ENCODE data around the gene COL15A1.
A peak's percentile ranks its signal among the peaks of the same experiment; 100 is the strongest.

Gene COL15A1

DNA sequence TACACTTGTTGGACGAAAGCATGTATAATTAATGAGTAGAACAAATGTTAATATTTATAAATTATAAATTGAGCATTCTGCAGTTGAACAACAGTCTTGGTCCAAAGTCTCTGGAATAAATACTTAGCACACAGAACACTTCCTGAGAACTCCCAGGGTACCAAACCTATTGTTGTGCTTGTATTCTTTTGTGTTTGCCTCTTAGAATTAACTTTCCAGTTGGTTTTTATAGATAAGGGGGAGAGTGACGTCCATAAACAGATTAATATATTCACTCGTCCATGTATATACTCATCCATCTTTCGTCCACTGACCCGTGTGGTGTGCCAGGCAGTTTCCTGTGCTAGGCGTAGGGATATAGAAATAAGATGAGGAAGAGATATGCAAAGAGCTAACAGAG lies 98.9 kb downstream of the COL15A1 start:
- H3K4me3 ChIP-seq (ENCODE audit: low read length) = no peak overlapping the region
- no peak for DNase-seq (ENCODE audit: low read depth, low spot score)

DNA sequence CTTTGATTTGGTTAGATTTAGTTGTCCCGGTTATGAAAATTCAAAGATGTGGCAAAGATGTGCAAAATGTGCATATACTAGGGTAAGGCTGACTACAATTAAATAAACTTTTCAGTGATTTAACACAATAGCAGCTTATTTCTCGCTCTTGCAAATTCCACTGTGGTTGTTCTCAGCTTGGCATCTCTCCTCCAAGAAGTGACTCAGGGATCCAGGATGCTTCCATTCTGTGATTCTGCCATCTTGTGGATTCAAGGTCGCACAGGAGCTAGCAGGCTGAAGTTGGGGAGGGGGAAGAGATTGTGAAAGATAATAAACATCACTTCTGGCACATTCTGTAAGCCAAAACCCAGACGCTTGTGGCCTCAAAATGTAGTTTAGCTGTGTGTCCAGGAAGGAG lies 101.1 kb downstream of the COL15A1 start:
- no peak for DNase-seq (ENCODE audit: low read depth, low spot score)
- no peak overlapping the region for H3K4me3 ChIP-seq (ENCODE audit: low read length)

DNA sequence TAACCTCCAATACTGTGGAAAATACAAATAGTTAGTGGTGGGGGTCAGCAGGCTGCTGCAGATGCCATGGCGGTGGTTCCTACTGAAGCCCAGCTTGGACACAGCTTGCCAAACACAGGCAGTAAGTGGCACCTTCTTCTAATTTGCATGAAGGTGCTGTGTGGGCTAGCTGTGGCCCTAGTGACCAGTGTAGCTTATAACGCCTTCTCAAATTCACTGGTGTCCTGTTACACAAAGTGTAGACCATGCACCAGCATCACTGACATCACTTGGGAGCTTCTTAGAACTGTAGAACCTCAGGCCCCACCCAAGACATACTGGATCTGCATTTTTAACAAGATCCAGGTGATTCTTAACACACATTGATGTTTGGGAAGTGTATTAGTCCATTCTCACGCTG lies 102.4 kb downstream of the COL15A1 start:
- no peak overlapping the region for H3K4me3 ChIP-seq (ENCODE audit: low read length)

DNA sequence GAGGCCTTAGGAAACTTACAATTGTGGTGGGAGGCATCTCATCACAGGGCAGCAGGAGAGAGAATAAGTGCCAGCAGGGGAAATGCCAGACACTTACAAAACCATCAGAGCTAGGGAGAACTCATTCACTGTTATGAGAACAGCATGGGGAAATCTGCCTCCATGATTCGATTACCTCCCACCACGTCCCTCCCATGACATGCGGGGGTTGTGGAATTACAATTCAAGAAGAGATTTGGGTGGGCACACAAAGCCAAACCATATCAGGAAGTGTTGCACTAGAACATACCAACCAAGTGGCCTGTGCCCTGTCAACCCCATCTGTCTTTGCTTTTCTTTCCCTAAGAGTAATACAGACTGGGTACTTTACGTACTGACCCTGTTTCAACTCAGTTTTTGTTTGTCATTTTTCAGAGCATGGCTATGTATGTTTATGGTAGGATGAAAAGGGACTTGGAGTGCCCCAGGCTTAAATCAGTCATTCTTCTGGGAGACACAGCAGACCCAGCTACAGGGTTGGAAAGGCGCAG lies 102.9 kb downstream of the COL15A1 start:
- no peak overlapping the region for H3K4me3 ChIP-seq (ENCODE audit: low read length)
- no peak for DNase-seq (ENCODE audit: low read depth, low spot score)

More for the DNA sequence above, 102.4 kb downstream of the COL15A1 start:
- no peak for DNase-seq (ENCODE audit: low read depth, low spot score)

DNA sequence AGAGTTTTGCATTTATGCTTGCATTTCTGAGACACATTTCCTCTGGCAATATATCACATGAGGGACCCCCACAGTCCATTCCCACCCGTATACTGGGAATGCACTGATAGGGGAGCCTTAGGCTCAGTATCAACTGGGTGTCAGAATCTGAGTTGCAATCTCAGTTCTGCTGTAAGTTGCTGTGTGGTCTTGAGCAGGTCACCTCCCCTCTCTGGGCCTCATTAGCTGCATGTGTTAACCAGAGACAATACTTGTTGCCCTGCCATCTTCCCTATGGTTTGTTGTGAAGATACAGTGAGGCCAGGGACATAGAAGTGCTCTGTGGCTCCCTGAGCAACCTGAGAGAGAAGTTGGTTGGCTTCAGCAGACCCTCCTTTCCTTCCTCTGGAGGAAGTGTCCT lies 105.5 kb downstream of the COL15A1 start:
- no peak overlapping the region for H3K4me3 ChIP-seq (ENCODE audit: low read length)
- DNase-seq (ENCODE audit: low read depth, low spot score) = no peak

DNA sequence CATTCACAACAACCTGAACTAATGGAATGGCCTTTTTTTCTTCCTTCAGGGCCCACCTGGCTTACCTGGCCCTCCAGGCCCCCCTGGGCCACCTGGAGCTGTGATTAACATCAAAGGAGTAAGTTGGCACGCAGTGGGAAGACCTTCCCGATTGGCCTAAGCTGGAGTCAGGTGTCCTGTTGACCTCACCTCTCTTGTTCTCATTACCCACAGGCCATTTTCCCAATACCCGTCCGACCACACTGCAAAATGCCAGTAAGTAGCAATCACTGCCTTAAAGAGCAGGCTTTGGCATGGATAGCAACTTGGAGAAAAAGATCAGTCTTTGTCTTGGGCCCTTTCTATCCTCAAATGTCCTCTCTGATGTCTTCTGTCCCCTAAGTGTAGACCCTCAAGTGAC lies 105.9 kb downstream of the COL15A1 start:
- H3K4me3 ChIP-seq (ENCODE audit: low read length) = no peak overlapping the region
- no peak for DNase-seq (ENCODE audit: low read depth, low spot score)

DNA sequence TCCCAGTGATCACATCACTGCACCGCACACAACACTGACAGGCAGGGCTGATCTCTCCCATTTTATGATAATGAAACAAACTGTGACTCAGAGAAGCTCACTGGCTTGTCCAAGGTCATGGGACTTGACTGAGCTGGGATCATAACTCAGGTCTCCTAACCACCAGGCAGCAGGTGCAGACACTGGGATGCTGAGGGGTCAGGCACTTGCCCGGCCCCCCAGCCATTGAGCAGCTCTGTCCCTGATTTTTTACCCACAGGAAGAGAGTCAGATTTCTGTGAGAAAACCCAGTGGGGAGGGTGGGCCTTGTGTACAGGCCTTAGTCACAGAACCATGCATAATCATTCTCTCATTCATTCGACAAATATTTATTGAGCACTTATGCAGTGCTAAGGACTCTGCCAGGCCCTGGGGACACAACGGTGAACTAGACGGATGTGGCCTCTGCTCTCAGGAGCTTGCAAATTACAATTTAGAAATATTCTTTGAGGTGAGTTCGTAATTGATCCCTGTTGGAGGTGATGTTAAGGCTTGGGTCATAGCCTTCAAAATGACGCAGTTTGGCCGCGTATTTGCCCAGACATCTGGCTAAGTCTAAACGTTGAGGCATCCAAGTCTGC lies 106.7 kb downstream of the COL15A1 start:
- no peak for DNase-seq (ENCODE audit: low read depth, low spot score)
- no peak overlapping the region for H3K4me3 ChIP-seq (ENCODE audit: low read length)

DNA sequence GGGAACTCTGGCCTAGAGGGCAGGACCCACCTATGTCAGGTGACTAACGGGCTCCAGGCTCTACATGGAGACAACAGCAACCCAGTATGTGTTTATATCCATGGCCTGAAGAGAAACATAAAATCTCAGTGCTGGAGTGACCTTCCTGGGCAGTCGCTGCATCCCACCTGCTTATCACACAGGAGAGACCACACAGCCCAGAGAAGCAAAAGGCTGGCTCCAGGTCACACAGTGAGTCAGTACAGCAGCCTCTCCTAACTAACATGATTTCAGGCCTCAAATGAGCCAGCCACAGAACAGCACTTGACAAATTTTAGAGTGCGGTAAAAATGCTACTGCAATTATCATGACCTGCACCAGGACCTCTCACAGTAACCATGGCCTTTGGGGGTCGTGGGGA lies 107.2 kb downstream of the COL15A1 start:
- no peak for DNase-seq (ENCODE audit: low read depth, low spot score)
- no peak overlapping the region for H3K4me3 ChIP-seq (ENCODE audit: low read length)

DNA sequence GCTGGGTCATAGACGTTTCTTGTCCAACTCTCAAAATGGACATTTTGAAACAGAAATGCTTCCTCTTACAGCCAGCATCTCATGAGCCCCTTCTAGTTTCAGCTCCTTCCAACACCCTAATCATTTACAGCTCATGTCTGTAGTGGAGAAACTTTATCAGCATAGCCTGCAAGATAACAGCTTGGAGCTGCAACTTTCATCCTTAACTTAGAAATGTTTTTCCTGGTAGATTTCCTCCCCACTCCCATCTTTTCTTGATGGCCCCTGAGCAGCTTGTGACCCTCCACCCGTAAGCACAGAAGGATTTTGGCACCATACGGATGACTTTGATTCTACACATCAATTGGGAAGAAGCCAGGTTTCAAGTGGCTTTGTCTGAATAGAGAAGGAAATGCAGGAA lies 107.7 kb downstream of the COL15A1 start:
- no peak overlapping the region for H3K4me3 ChIP-seq (ENCODE audit: low read length)
- no peak for DNase-seq (ENCODE audit: low read depth, low spot score)

DNA sequence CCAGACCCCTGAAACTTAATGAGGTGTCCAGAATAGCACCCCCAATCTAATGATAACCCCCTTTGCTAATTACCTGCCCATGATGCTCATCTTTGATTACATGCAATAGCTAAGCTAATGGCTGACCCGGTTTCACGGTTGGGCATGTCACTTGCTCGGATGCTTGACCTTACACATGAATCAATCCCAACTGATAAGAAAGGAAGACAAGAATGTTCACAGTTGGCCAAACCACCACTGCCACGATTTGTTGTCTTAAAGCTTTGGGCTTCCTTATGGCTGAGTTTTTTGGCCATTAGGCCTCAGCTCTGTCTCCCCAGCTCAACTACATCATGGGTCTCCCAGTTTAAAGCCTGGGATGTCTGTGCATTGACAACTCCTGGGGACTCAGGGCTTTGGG lies 108.1 kb downstream of the COL15A1 start:
- no peak overlapping the region for H3K4me3 ChIP-seq (ENCODE audit: low read length)
- DNase-seq (ENCODE audit: low read depth, low spot score) = no peak

DNA sequence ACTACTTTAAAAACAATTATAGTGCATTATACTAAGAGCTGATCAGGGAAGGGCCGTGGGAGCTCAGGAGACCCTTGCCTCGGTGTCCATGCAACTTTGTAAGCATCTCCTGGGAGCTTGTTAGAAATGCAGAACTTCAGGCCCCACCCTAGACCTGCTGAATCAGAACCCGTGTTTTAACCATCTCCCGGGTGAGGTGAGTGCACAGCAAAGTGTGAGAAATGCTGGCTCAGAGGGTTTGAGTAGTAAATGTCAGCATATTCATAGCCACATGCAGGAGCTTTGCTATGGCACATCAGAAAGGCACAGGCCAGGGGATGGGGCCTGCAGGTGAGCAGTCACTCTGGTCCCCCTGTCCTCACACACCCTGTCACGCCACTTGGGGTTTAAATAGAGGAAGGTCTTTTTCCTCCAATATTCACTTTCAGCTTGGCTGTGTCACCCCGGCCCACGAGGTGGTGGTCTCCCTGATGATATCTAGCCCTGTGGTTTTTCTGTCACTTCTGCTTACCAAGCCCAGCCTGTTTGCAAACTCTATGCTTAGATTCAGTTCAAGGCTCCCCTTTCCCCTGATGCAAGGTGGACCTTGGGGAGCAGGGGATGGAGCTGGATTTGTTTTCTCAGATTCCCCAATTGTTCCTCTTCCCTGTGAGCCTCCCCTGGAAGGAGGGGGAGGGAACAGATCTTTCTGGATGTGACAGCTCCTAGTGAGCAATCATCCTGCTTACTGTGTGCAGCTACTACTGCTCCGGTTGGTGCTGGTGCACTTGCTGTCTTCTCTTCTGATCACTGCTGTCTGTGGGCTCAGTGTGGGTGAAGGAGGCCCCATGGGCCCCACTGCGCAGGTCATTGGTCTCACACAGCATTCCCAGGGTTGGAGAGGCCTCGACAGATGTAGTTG lies 109.4 kb downstream of the COL15A1 start:
- DNase-seq (ENCODE audit: low read depth, low spot score) = no peak
- H3K4me3 ChIP-seq (ENCODE audit: low read length) = no peak overlapping the region

DNA sequence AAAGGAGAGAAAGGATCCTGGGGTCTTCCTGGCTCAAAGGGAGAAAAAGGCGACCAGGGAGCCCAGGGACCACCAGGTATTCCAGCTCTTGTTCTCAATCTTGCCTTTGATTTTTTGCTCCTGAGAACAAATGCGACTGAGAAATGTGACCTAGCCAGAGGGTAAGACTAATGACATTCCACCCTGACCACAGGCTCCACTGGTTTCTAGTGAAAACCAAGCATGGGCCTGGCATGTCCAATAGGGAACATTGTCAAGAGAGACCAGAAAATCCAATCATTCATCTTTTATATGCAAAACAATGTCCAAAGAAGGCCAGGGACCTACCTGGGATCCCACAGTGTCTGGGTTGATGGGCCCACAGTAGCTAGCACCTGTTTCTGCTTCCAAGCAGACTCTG lies 110.9 kb downstream of the COL15A1 start:
- DNase-seq (ENCODE audit: low read depth, low spot score) = no peak
- no peak overlapping the region for H3K4me3 ChIP-seq (ENCODE audit: low read length)

DNA sequence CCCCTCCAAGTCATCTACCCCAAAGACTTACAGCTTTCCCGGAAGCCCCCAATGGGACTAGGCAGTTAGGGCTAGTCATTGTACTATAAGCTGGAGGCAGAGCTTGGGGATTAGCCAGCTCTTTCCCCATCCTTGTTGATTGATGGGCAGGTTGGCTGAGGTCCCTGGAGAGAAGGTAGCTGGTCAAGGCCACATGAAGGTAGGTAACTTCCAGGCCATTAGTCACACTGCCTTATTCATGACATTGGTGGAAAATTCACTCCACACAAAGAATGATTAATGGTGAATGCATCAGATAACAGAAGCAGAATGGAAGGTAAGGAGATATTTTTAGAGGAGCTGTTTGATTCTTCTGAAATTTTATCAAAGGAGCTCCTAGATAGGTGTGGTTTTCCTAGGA lies 111.7 kb downstream of the COL15A1 start:
- no peak for DNase-seq (ENCODE audit: low read depth, low spot score)
- H3K4me3 ChIP-seq (ENCODE audit: low read length) = no peak overlapping the region

DNA sequence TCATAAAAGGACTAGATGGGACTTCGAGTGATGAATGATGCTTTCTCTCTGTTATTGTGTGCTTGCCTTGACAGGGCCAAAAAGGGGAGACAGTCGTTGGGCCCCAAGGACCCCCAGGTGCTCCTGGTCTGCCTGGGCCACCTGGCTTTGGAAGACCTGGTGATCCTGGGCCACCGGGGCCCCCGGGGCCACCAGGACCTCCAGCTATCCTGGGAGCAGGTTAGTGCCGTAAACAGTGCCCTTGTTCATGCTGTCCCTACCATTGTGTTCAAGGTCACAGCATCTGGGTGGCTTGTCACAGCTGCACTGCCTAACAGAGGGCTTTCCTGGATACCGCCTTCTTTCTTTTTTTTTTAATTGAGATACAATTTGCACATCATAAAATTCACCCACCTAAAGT lies 112.5 kb downstream of the COL15A1 start:
- no peak overlapping the region for H3K4me3 ChIP-seq (ENCODE audit: low read length)
- DNase-seq (ENCODE audit: low read depth, low spot score) = no peak

DNA sequence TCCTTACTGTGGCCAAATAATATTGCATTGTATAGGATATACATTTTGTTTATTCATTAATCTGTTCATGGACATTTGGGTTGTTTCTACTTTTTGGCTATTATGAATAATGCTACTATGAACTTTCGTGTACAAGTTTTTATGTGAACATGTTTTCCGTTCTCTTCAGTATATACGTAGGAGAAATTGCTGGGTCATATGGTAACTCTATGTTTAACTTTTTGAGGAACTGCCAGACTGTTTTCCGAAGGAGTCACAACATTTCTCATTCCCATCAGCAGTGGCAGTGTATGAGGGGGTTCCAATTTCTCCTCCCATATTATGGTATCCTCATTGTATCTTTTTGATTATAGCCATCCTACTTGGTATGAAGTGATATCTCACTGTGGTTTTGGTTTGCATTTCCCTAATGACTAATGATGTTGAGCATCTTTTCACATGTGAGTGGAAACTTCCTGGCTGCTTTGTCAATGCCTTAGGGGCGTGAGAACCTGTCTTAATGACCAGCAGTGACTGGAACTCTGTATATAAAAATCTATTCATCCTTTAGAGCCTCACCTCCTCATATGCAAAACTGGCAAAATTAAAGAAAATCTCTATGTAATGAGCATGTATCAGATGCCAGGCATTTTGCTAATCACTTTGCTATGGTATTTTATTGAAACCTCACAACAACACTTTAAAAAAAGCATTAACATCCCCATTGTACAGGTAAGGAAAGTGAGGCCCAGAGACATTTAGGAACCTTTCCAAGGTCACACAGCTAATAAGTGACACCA lies 113.4 kb downstream of the COL15A1 start:
- peak overlapping the region; percentile 38; the same call in 1 of the 2 replicates for H3K4me3 ChIP-seq (ENCODE audit: low read length)
- DNase-seq (ENCODE audit: low read depth, low spot score) = no peak

DNA sequence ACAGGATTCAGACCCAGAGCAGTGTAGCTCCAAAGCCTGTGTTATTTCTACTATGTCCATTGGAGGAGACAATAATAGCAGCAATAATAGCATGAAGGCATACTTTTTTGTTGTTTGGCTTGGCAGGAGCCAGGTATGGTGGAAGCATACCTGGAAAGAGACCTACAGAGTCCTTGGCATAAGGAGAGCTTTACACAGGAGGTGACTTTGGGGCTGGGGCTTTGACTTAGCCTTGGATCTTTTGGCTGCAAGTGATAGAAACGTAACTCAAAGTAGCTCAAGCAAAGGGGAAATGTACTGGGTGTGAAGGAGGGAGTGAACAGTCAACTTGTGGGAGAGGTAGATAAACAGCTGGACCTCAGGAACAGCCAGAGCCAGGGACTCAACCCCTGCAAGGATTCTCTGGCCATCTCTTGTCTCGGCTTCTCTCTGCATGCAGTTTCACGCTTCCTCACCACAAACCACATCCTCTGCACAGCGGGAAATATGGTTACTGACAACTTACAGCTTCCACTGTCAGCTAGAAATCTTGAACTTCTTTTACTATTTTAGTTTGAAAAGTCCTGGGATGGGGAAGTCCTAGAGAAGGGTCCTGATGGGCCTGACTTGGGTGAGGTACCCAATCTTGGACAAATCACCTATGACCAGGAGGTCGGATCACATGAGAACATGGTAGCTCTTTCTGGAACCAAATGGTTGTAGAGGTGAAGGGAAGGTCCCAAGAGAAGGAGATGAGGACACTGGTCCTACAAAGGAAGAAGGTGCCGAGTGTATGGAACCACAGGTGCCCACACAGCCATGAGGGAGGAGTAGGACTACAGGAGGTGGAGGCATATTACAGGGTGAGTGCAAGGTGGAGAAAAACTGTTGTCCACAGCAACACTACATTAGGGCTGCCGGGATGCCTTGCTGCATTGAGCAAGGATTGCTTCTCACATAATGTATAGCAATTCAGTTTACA lies 114.2 kb downstream of the COL15A1 start:
- peak; percentile 95 for DNase-seq (ENCODE audit: low read depth, low spot score)
- H3K4me3 ChIP-seq (ENCODE audit: low read length) = peak overlapping the region; percentile 38

DNA sequence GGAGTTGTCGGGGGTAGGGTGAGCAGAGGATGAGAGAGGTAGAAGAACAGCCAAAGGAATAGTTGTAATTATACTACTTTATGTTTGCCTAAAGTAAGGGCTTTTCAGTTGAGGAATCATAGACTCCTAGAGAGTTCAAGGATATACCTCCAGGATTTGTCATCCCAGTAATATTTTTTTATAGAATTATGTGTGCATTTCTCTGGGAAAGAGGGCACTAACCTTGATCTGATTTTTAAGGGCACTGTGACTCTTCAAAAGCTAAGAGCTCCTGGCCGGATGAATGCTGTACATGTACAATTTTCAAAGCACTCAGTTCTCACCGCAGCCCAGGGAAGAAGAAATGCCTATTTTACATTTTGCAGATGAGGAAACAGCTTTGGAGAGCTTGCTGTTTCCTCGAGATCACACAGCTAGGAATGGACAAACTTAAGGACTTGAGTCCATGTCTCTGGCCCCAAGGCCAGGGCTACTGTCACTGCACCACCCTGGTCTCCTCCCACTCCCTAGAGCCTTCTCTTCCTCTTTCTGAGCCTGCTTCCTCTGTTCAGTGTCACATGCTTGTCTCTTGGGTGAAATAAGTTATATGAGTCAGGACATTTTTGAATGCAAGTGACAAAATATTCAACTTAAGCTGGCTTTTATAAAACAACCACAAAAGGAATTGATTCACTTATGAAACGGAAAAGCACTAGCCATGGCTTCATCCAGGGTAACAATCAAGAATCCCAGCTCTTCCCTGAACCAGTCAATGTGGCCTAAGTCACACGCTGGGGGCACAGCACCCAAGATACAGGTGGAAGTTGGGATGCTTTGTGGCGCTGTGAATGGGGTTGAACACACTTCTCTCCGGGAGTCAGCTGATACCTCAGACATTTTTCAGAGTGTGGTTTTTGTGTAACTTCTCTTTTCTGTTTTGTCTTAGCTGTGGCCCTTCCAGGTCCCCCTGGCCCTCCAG lies 115.5 kb downstream of the COL15A1 start:
- peak overlapping the region; percentile 38 for H3K4me3 ChIP-seq (ENCODE audit: low read length)
- DNase-seq (ENCODE audit: low read depth, low spot score) = peak; percentile 74

DNA sequence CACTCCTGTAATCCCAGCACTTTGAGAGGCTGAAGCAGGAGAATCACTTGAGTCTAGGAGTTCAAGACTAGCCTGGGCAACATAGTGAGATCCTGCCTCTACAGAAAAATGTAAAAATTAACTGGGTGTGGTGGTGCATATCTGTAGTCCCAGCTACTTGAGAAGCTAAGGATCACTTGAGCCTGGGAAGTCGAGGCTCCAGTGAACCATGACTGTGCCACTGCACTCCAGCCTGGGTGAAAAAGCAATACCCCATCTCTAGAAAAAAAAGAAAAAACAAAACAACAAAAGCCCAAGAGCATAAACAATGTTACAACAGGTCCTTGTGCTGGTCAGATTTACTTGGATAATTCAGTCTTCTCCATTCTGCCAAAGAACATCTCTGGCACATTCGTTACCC lies 116.9 kb downstream of the COL15A1 start:
- no peak overlapping the region for H3K4me3 ChIP-seq (ENCODE audit: low read length)
- no peak for DNase-seq (ENCODE audit: low read depth, low spot score)
